Epidermal melanocyte (primary cell): Measurements from ENCODE around the gene SSBP2.
A peak's percentile ranks its signal among the peaks of the same experiment; 100 is the strongest.
"Not testable (repeated sequence)": the region's sequence is repeated elsewhere in the genome, so short reads cannot be mapped to it uniquely, and the experiment has no call there.

ENCODE experiments used
- DNase-seq: peaks from one replicate; pipeline ENCODE4 v3.0.0; 2011; ENCODE audit warnings: low spot score; ENCODE audit not compliant: insufficient read length

Gene SSBP2

GRCh38 chr5:81435023-81435422 is 315.9 kb downstream of the SSBP2 start:
- DNase-seq = no peak

- no peak for DNase-seq
Measured at GRCh38 chr5:81429985-81430384, 320.9 kb downstream of the SSBP2 start.

- DNase-seq = no peak
Measured at GRCh38 chr5:81429363-81429762, 321.5 kb downstream of the SSBP2 start.

- DNase-seq = no peak
Measured at GRCh38 chr5:81428861-81429260, 322.0 kb downstream of the SSBP2 start.

- DNase-seq = no peak
Measured at GRCh38 chr5:81428446-81428845, 322.5 kb downstream of the SSBP2 start.

GRCh38 chr5:81427566-81427965 is 323.3 kb downstream of the SSBP2 start:
- no peak for DNase-seq

- no peak for DNase-seq
Measured at GRCh38 chr5:81426359-81427030, 324.4 kb downstream of the SSBP2 start.

- DNase-seq = no peak
Measured at GRCh38 chr5:81425569-81425968, 325.3 kb downstream of the SSBP2 start.

GRCh38 chr5:81424728-81425127 is 326.2 kb downstream of the SSBP2 start:
- no peak for DNase-seq

- no peak for DNase-seq
Measured at GRCh38 chr5:81422671-81423070, 328.2 kb downstream of the SSBP2 start.

- DNase-seq = peak; percentile 41
Measured at GRCh38 chr5:81420039-81420667, 330.7 kb downstream of the SSBP2 start.

GRCh38 chr5:81418606-81419005 is 332.3 kb downstream of the SSBP2 start:
- no peak for DNase-seq

- DNase-seq = no peak
Measured at GRCh38 chr5:81417052-81417451, 333.8 kb downstream of the SSBP2 start.

GRCh38 chr5:81409896-81410295 is 341.0 kb downstream of the SSBP2 start:
- no peak for DNase-seq

GRCh38 chr5:81409361-81409760 is 341.5 kb downstream of the SSBP2 start:
- no peak for DNase-seq

- no peak for DNase-seq
Measured at GRCh38 chr5:81408496-81408895, 342.4 kb downstream of the SSBP2 start.

GRCh38 chr5:81407811-81408210 is 343.1 kb downstream of the SSBP2 start:
- DNase-seq = not testable (repeated sequence)

GRCh38 chr5:81405126-81405891 is 345.6 kb downstream of the SSBP2 start:
- no peak for DNase-seq

- no peak for DNase-seq
Measured at GRCh38 chr5:81402192-81402930, 348.5 kb downstream of the SSBP2 start.

- no peak for DNase-seq
Measured at GRCh38 chr5:81401266-81401665, 349.6 kb downstream of the SSBP2 start.

GRCh38 chr5:81400375-81400774 is 350.5 kb downstream of the SSBP2 start:
- DNase-seq = no peak

GRCh38 chr5:81398741-81399140 is 352.2 kb downstream of the SSBP2 start:
- no peak for DNase-seq
